ENCODE measurements around the gene APOC3.

Gene APOC3

GRCh38 chr11:116876656-116877055 is 46.9 kb downstream of the APOC3 start:
- no peak for DNase-seq (ENCODE audit: low spot score)

GRCh38 chr11:116879800-116880625 is 50.3 kb downstream of the APOC3 start:
- peak; percentile 63 for DNase-seq (ENCODE audit: low spot score)

- peak; percentile 26 for DNase-seq (ENCODE audit: low spot score)
These were observed 51.4 kb downstream of the APOC3 start for GRCh38 chr11:116881143-116881542.

- DNase-seq (ENCODE audit: low spot score) = peak; percentile 84
These were observed 52.7 kb downstream of the APOC3 start for GRCh38 chr11:116882386-116882785.
